ENCODE data around the gene EEFSEC. TPM values are rescaled to one million over a fixed set of nuclear protein-coding genes. Genes with fewer than 3 reads are reported as not detected.

EEFSEC gene
- total RNA-seq, 2 donors from 2014 or later, result 15.7 to 17.2 TPM

DNA sequence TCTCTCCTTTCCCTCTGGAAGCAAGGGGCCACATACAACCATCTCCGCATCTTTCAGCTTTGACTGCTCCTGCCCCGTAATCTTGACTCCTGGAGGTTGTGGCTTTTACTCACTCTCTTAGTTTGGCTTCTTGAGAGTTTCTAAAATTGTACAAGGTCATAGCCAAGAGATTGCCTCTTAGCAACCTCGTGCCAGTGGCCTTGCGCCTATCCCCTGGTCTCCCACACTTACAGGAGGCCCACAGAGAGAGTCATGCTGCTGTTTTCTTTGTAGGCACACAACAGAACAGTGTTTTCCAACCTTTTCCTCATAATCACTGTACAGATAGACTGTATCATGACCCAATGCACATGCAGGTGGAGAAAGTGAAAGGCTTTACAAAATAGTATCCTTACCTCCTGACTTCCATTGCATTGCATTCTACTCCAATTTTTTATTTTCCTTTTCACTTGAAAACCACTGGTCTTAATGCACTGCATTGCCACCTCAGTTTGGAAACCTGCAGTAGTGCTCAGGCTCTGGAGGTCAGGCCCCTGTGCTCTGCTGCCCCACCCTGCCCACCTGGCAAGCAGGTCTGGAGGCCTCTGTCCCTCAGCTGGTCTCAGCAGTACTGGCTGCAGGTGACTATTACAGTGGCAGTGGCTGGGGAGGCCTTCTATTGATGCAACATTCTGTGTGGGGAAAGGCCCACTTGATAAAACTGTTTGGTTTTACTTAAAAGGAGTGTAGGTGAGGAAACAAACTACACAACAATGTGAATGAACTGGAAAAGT is 157.2 kb downstream of the EEFSEC start:
- Mint-ChIP-seq H3K4me1 (ENCODE audit: low read depth) (peaks cover 6% of the 10 kb centered on the region), H3K27ac (no peak overlapping the region), H3K4me3 (no peak overlapping the region), H3K9me3 (no peaks in the 10 kb centered on the region), H3K27me3 (ENCODE audit: low read depth) (no peaks in the 10 kb centered on the region), H3K36me3 (ENCODE audit: insufficient read depth in 2 of 2) (no peaks in the 10 kb centered on the region)
- DNase-seq (no peak), ATAC-seq (replicated peaks in 1 of 2) (no peak)

- Mint-ChIP-seq H3K9me3 (no peaks in the 10 kb centered on the region), H3K36me3 (ENCODE audit: insufficient read depth in 2 of 2) (no peaks in the 10 kb centered on the region), H3K27me3 (ENCODE audit: low read depth) (no peaks in the 10 kb centered on the region), H3K27ac (no peak overlapping the region), H3K4me3 (no peak overlapping the region), H3K4me1 (ENCODE audit: low read depth) (peaks cover 14% of the 10 kb centered on the region)
- DNase-seq, result no peak
- ATAC-seq (replicated peaks in 1 of 2), result no peak
Measured at GRCh38 chr3:128311441-128311844, 158.2 kb downstream of the EEFSEC start.

DNA sequence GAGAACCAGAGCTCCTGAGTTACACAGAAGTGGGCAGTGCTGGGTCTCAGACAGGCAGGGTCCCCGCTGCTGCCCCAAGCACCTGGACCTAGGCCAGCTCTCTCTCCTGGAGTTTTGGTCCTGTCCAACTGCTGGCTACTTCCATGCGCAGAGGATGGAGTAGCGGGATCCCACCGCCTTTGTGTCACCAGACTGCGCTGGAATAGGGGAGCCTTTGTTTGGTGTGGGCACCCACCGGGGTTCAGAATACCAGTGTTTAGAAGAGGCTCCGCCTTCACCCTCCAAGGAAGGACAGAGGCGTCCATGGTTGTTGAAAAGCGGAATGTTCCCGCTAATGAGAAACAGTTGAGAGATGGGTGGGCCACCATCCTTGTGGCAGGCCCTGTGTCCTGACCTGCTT is 159.0 kb downstream of the EEFSEC start:
- no peak overlapping the region for H3K27ac Mint-ChIP-seq
- peaks cover 22% of the 10 kb centered on the region for H3K4me1 Mint-ChIP-seq (ENCODE audit: low read depth)
- DNase-seq, result no peak
- no peaks in the 10 kb centered on the region for H3K27me3 Mint-ChIP-seq (ENCODE audit: low read depth)
- H3K9me3 Mint-ChIP-seq, result no peaks in the 10 kb centered on the region
- H3K36me3 Mint-ChIP-seq (ENCODE audit: insufficient read depth in 2 of 2), result no peaks in the 10 kb centered on the region
- ATAC-seq (replicated peaks in 1 of 2), result no peak
- no peak overlapping the region for H3K4me3 Mint-ChIP-seq

- Mint-ChIP-seq H3K9me3 (no peaks in the 10 kb centered on the region), H3K27me3 (ENCODE audit: low read depth) (no peaks in the 10 kb centered on the region), H3K36me3 (ENCODE audit: insufficient read depth in 2 of 2) (no peaks in the 10 kb centered on the region), H3K4me1 (ENCODE audit: low read depth) (peaks cover 28% of the 10 kb centered on the region), H3K27ac (no peak overlapping the region), H3K4me3 (no peak overlapping the region)
- no peak for ATAC-seq (replicated peaks in 1 of 2)
- DNase-seq, result no peak
Measured at GRCh38 chr3:128313071-128313725, 159.9 kb downstream of the EEFSEC start.

DNA sequence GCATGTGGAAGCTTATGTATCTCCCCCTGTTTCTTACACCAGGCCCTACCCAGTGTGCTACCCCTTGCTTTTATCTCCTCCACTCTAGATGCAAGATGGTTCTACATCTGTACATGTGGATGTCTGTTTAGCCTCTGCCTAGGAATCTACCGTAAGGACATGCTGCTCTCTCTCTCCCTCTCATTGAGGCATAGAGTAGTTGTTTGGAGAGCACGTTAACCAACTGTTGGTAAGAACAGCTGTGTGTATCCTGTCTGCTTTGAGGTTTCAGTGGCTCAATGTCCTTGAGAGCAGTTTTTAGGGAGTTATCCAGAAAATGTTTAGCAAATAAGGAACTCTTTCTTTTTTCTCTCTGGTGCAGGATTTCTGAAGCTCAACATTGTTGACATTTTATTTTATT is 160.7 kb downstream of the EEFSEC start:
- no peaks in the 10 kb centered on the region for H3K9me3 Mint-ChIP-seq
- H3K27ac Mint-ChIP-seq, result no peak overlapping the region
- no peak for DNase-seq
- H3K27me3 Mint-ChIP-seq (ENCODE audit: low read depth), result no peaks in the 10 kb centered on the region
- H3K36me3 Mint-ChIP-seq (ENCODE audit: insufficient read depth in 2 of 2), result no peaks in the 10 kb centered on the region
- no peak for ATAC-seq (replicated peaks in 1 of 2)
- H3K4me3 Mint-ChIP-seq, result no peak overlapping the region
- peaks cover 28% of the 10 kb centered on the region for H3K4me1 Mint-ChIP-seq (ENCODE audit: low read depth)

DNA sequence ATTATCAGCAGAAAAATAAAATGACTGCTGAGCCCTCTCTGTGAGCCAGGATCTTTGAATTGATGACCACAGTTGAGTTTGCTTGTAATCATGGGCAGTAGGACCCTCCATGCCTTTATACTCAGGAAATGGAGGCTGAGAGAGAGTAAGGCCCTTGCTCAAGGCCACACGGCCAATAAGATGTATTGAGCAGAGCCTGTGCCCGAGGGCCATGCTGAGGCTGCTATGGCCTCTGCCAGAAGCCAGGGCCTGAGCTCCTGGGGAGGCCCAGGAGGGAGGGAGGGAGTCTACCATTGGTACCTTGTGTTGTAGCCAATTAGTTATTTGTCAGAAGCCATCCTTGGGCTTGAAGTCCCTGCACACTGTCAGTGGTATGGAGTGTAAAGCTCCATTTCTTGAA is 162.0 kb downstream of the EEFSEC start:
- Mint-ChIP-seq H3K27ac (no peak overlapping the region), H3K4me1 (ENCODE audit: low read depth) (peaks cover 28% of the 10 kb centered on the region), H3K27me3 (ENCODE audit: low read depth) (no peaks in the 10 kb centered on the region), H3K9me3 (no peaks in the 10 kb centered on the region), H3K4me3 (no peak overlapping the region), H3K36me3 (ENCODE audit: insufficient read depth in 2 of 2) (no peaks in the 10 kb centered on the region)
- DNase-seq (no peak), ATAC-seq (replicated peaks in 1 of 2) (no peak)

- no peaks in the 10 kb centered on the region for H3K27me3 Mint-ChIP-seq (ENCODE audit: low read depth)
- no peaks in the 10 kb centered on the region for H3K9me3 Mint-ChIP-seq
- no peaks in the 10 kb centered on the region for H3K36me3 Mint-ChIP-seq (ENCODE audit: insufficient read depth in 2 of 2)
- DNase-seq (peak; percentile 35 to 43), ATAC-seq (replicated peaks in 1 of 2) (peak; percentile 82)
- H3K27ac Mint-ChIP-seq, result peak overlapping the region; percentile 80
- peaks cover 36% of the 10 kb centered on the region for H3K4me1 Mint-ChIP-seq (ENCODE audit: low read depth)
- H3K4me3 Mint-ChIP-seq, result peak overlapping the region; percentile 7 to 48
Measured at GRCh38 chr3:128316481-128316891, 163.2 kb downstream of the EEFSEC start.

GRCh38 chr3:128317101-128317697 is 163.9 kb downstream of the EEFSEC start:
- DNase-seq, result no peak
- no peaks in the 10 kb centered on the region for H3K9me3 Mint-ChIP-seq
- ATAC-seq (replicated peaks in 1 of 2), result no peak
- H3K4me3 Mint-ChIP-seq, result peak overlapping the region in 1 of 2 donors; percentile 38
- H3K36me3 Mint-ChIP-seq (ENCODE audit: insufficient read depth in 2 of 2), result no peaks in the 10 kb centered on the region
- no peak overlapping the region for H3K27ac Mint-ChIP-seq
- H3K27me3 Mint-ChIP-seq (ENCODE audit: low read depth), result no peaks in the 10 kb centered on the region
- H3K4me1 Mint-ChIP-seq (ENCODE audit: low read depth), result peaks cover 36% of the 10 kb centered on the region

GRCh38 chr3:128317698-128318231 is 164.5 kb downstream of the EEFSEC start:
- no peak overlapping the region for H3K27ac Mint-ChIP-seq
- H3K27me3 Mint-ChIP-seq (ENCODE audit: low read depth), result no peaks in the 10 kb centered on the region
- H3K9me3 Mint-ChIP-seq, result no peaks in the 10 kb centered on the region
- DNase-seq (no peak), ATAC-seq (replicated peaks in 1 of 2) (no peak)
- H3K36me3 Mint-ChIP-seq (ENCODE audit: insufficient read depth in 2 of 2), result no peaks in the 10 kb centered on the region
- H3K4me1 Mint-ChIP-seq (ENCODE audit: low read depth), result peaks cover 36% of the 10 kb centered on the region
- no peak overlapping the region for H3K4me3 Mint-ChIP-seq

DNA sequence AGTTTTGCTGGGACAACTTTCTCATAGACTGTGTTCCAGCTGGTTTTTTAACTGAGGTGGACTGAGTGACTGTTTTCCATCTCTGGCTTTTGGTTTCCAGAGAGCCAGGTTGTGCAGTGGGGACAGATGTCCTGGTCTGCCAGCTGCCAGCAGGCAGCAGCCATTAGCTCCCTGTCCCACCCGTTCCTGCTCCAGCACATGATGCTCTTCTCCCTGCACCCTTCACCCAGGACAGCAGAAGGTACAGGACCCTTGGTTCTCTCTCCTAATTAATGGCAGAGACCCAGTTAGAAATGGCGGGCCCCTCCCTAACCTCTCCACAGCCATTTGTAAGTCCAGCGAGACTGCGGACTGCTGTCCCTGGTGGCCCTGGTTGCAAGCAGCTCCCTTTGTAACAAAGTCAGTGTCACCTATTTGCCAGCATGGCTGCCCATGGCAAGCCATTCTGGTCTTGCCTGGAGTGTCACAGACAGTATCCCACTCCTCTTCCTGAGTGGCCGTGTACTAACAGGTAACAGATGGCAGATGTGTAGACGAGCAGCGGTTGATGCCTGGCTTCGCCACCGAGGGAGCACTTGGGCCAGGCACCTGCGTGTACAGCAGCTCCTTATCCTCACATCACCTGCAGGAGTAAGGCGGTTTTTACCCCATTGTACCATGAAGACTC is 165.1 kb downstream of the EEFSEC start:
- Mint-ChIP-seq H3K27ac (no peak overlapping the region), H3K27me3 (ENCODE audit: low read depth) (no peaks in the 10 kb centered on the region), H3K4me1 (ENCODE audit: low read depth) (peaks cover 36% of the 10 kb centered on the region), H3K4me3 (no peak overlapping the region), H3K9me3 (no peaks in the 10 kb centered on the region), H3K36me3 (ENCODE audit: insufficient read depth in 2 of 2) (no peaks in the 10 kb centered on the region)
- ATAC-seq (replicated peaks in 1 of 2), result no peak
- DNase-seq, result no peak

DNA sequence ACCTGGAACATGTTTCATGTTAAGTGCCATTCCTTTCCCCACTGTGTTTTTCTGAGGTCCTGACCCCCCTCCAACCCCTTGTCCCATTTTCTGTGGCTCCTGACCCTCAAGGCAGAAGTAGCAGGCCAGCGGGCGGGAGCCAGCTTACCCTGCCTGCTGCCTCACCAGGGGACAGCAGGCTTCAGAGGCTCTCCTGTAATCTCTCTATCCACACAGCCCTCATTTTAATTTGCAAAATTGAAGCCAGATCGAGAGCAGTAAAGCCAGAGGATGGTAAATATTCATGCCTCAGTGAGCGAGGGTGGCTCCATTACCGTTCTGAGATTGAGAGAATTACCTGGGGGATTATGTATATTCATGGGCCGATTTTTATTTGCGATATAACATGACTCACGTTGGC is 165.8 kb downstream of the EEFSEC start:
- Mint-ChIP-seq H3K4me1 (ENCODE audit: low read depth) (peaks cover 36% of the 10 kb centered on the region), H3K9me3 (no peaks in the 10 kb centered on the region), H3K36me3 (ENCODE audit: insufficient read depth in 2 of 2) (no peaks in the 10 kb centered on the region), H3K4me3 (no peak overlapping the region), H3K27ac (no peak overlapping the region), H3K27me3 (ENCODE audit: low read depth) (no peaks in the 10 kb centered on the region)
- ATAC-seq (replicated peaks in 1 of 2) (no peak), DNase-seq (no peak)

DNA sequence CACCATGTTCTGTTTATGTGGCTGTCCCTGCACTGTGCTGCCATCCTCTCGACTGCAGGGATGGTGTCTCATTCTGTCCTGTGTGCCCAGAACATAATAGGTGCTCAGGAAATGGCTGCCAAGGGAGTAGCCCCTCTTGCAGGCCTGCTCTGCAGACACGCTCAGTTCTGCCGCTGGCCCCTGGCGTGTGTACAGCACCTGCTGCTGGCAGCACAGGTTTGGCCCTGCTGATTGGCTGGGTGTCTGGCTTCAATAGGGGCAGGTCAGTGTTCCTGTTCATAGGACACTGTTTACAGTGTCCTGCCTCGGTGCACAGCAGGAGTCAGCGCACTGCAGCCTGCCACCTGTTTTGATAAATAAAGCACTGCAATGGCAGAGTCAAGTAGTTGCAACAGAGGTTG is 166.5 kb downstream of the EEFSEC start:
- peaks cover 31% of the 10 kb centered on the region for H3K4me1 Mint-ChIP-seq (ENCODE audit: low read depth)
- H3K36me3 Mint-ChIP-seq (ENCODE audit: insufficient read depth in 2 of 2), result no peaks in the 10 kb centered on the region
- no peak for ATAC-seq (replicated peaks in 1 of 2)
- no peak for DNase-seq
- no peak overlapping the region for H3K4me3 Mint-ChIP-seq
- H3K9me3 Mint-ChIP-seq, result no peaks in the 10 kb centered on the region
- no peak overlapping the region for H3K27ac Mint-ChIP-seq
- H3K27me3 Mint-ChIP-seq (ENCODE audit: low read depth), result no peaks in the 10 kb centered on the region

Data from activated T-cell treated with anti-CD3 and anti-CD28 coated beads, Interleukin-2, amount 50 U/mL, for 72 hours (primary cell).